Osteoblast (primary cell): ENCODE results near the gene HS3ST6. TPM values are rescaled to one million over a fixed set of nuclear protein-coding genes. Genes with fewer than 3 reads are reported as not detected.

Experiments used
- DNase-seq: peaks from one replicate; pipeline ENCODE4 v3.0.0; 2011; ENCODE audit warnings: low spot score, mixed read lengths; ENCODE audit not compliant: insufficient read length; ENCODE audit errors: missing footprints
- H2AFZ ChIP-seq: 2 replicates; pipeline ENCODE4 v1.6.0; 2011; ENCODE audit warnings: mild to moderate bottlenecking, low read length
- H3K27ac ChIP-seq: 2 replicates; pipeline ENCODE4 v1.5.1; 2011; ENCODE audit warnings: mild to moderate bottlenecking, low read depth, low read length, moderate library complexity
- H3K27me3 ChIP-seq: 2 replicates; pipeline ENCODE4 v1.6.0; 2012; ENCODE audit warnings: mild to moderate bottlenecking, control low read depth, inconsistent platforms, low read length, moderate library complexity; ENCODE audit not compliant: insufficient read depth
- H3K36me3 ChIP-seq: 2 replicates; pipeline ENCODE4 v1.5.1; 2011; ENCODE audit warnings: mild to moderate bottlenecking, low read length, control low read depth, moderate library complexity; ENCODE audit not compliant: insufficient read depth
- H3K4me1 ChIP-seq: 2 replicates; pipeline ENCODE4 v1.5.1; 2011; ENCODE audit warnings: mild to moderate bottlenecking, low read length, control low read depth, moderate library complexity; ENCODE audit not compliant: insufficient read depth
- H3K4me2 ChIP-seq: 2 replicates; pipeline ENCODE4 v1.6.0; 2011; ENCODE audit warnings: mild to moderate bottlenecking, low read length; ENCODE audit not compliant: insufficient read depth
- H3K4me3 ChIP-seq: fragments of 200-600 bp; sonication (generic); 3 replicates; pipeline ENCODE4 v1.5.1; 2012; ENCODE audit warnings: mild to moderate bottlenecking, low read length, inconsistent platforms; ENCODE audit not compliant: insufficient read depth
- H3K79me2 ChIP-seq: 2 replicates; pipeline ENCODE4 v1.6.0; 2012; ENCODE audit warnings: mild to moderate bottlenecking, low read length, control low read depth, inconsistent platforms; ENCODE audit not compliant: insufficient read depth
- H3K9me3 ChIP-seq: 2 replicates; pipeline ENCODE4 v1.5.1; 2011; ENCODE audit warnings: low read depth, low read length, control low read depth
- H4K20me1 ChIP-seq: 2 replicates; pipeline ENCODE4 v1.6.0; 2012; ENCODE audit warnings: mild to moderate bottlenecking, low read length, control low read depth; ENCODE audit not compliant: insufficient read depth
- total RNA-seq: library from RNA; depleted of rRNA; stranded (reverse); fragments of >200 nt; gene quantifications from 2 replicates; pipeline ENCODE4 v1.2.3, GENCODE V29; 2012
- TF ChIP-seq, protein P1 (sequence below): IDR thresholded peaks from 2 replicates; pipeline ENCODE4 v1.5.1; 2011; ENCODE audit warnings: mild to moderate bottlenecking, low read depth, low read length, moderate library complexity; ENCODE audit errors: extremely low read depth

HS3ST6 gene
- total RNA-seq, 1 donor: not detected

DNA sequence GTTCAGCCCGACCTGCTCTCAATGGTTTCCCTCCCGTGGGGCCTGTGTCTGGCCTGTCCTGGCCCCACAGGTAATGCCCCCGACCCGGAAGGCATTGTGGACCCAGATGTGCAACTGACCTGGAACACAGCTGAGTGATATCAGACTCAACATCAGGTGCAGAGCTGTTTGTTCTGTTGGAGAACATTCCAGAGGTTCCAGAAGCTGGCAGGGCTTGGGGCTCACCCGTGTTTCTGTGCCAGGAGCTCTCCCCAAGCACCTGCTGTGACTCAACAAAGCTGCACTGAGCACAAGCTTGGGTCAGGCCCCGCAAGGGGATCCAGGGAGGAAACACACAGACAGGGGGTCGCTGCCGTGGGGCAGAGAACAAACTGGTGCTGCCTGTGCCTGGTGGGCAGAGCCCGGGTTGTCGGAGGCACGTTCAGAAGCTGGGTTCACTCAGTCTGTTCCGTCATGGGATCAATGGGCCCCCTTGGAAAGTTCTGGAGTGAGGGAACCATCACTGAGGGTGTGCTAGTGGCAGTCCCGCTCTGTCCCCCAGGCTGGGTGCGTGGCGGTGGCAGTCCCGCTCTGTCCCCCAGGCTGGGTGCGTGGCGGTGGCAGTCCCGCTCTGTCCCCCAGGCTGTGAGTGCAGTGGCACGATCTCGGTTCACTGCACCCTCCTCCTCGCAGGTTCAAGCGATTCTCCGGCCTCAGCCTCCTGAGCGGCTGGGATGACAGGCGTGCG, 22.1 kb downstream of the HS3ST6 start:
- Histone ChIP-seq H2AFZ (no peak overlapping the region), H3K27me3 (peaks cover 9% of the 10 kb centered on the region), H3K9me3 (no peaks in the 10 kb centered on the region), H3K36me3 (no peaks in the 10 kb centered on the region), H3K4me1 (no peaks in the 10 kb centered on the region), H3K79me2 (no peaks in the 10 kb centered on the region), H3K4me2 (no peak overlapping the region), H3K27ac (no peak overlapping the region), H4K20me1 (no peaks in the 10 kb centered on the region), H3K4me3 (no peak overlapping the region)
- TF ChIP-seq, protein P1, sequence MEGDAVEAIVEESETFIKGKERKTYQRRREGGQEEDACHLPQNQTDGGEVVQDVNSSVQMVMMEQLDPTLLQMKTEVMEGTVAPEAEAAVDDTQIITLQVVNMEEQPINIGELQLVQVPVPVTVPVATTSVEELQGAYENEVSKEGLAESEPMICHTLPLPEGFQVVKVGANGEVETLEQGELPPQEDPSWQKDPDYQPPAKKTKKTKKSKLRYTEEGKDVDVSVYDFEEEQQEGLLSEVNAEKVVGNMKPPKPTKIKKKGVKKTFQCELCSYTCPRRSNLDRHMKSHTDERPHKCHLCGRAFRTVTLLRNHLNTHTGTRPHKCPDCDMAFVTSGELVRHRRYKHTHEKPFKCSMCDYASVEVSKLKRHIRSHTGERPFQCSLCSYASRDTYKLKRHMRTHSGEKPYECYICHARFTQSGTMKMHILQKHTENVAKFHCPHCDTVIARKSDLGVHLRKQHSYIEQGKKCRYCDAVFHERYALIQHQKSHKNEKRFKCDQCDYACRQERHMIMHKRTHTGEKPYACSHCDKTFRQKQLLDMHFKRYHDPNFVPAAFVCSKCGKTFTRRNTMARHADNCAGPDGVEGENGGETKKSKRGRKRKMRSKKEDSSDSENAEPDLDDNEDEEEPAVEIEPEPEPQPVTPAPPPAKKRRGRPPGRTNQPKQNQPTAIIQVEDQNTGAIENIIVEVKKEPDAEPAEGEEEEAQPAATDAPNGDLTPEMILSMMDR: no peak
- DNase-seq: peak; percentile 27

DNA sequence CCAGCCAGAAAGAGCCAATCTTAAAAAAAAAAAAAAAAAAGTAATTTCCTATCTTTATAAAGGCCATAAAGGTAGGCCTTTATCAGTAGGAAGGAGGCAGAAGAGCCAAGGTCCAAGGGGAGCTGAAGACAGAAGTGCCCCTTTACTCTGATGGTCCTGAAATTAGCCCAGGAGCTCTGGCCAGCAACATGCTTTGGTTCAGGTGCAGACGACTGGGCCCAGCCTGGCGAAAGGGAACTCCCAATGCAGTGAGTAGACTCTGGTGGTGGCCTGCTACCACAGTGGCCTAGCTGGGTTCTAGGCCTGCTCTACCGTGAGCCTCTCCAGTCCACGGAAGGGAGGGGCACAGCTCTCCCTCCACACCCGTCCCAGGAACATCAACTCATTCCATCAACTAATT, 23.1 kb downstream of the HS3ST6 start:
- H3K36me3 ChIP-seq: no peaks in the 10 kb centered on the region
- no peaks in the 10 kb centered on the region for H3K79me2 ChIP-seq

DNA sequence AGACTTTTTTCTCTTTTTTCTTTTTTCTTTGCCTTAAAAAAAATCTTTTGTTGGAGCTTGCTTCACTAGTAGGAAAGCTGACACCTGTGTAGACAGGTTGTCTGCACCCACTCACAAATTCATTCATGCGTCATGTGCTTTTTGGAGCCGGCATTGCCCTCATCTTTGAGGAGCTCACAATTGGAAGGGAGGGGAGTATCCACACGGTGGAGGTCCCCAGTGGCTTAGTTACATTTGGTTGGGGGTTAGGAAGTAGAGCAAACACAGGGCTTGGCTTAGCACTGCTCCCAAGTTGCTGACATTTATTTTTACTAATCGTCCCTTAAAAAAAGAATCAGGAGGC, 27.5 kb downstream of the HS3ST6 start:
- DNase-seq: no peak
- TF ChIP-seq, protein P1: no peak
- Histone ChIP-seq H3K4me1 (no peaks in the 10 kb centered on the region), H4K20me1 (no peaks in the 10 kb centered on the region), H3K27ac (no peak overlapping the region), H3K79me2 (no peaks in the 10 kb centered on the region), H3K27me3 (peaks cover 13% of the 10 kb centered on the region), H2AFZ (no peak overlapping the region), H3K36me3 (no peaks in the 10 kb centered on the region), H3K4me3 (no peak overlapping the region), H3K9me3 (no peaks in the 10 kb centered on the region), H3K4me2 (no peak overlapping the region)

More for the DNA sequence above, 23.1 kb downstream of the HS3ST6 start:
- TF ChIP-seq, protein P1: no peak
- Histone ChIP-seq H4K20me1 (no peaks in the 10 kb centered on the region), H3K27me3 (peaks cover 9% of the 10 kb centered on the region), H2AFZ (no peak overlapping the region), H3K4me2 (no peak overlapping the region), H3K27ac (no peak overlapping the region), H3K4me1 (no peaks in the 10 kb centered on the region), H3K9me3 (no peaks in the 10 kb centered on the region), H3K4me3 (no peak overlapping the region)
- DNase-seq: peak; percentile 79

DNA sequence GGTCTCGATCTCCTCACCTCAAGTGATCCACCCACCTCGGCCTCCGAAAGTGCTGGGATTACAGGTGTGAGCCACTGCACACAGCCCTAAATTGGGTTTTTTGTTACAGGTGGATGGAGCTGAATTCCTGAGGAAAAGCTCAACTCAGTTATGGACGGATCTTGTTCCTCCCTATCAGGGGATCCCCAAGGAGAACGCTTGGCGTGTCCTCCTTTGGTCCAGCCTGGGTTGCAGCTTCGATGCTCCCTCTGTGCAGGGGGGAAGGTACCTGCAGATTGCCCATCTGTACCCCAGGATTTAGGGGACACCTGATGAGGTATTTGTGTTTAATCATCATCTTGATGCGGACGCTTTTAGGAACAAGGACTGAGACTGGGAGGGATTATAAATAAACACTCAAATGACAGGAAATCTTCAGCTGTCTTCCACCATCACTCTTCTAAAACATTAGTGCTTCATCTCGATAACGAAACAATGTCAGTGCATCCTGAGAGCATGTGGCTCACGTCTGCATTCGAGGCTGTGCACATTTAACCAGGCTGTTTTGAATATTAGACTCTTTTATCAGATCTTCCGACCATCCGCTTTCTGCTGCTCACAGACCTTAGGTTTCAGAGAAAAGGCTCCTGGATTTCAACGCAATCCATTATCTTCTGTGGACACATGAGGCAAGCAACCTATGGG, 28.0 kb downstream of the HS3ST6 start:
- Histone ChIP-seq H3K36me3 (no peaks in the 10 kb centered on the region), H3K27ac (no peak overlapping the region), H3K79me2 (no peaks in the 10 kb centered on the region), H4K20me1 (no peaks in the 10 kb centered on the region), H3K27me3 (peaks cover 13% of the 10 kb centered on the region), H3K4me2 (no peak overlapping the region), H3K9me3 (no peaks in the 10 kb centered on the region), H3K4me3 (no peak overlapping the region), H3K4me1 (no peaks in the 10 kb centered on the region), H2AFZ (no peak overlapping the region)
- DNase-seq: no peak
- TF ChIP-seq, protein P1: no peak
